GM12875 (cell line): ENCODE measurements around the gene DRC1.

Experiments
- H3K4me3 ChIP-seq: one replicate; pipeline ENCODE4 v1.5.1; 2011; ENCODE audit warnings: low read depth, low read length, control low read depth
- TF ChIP-seq, protein P1 (sequence below): IDR thresholded peaks from 2 replicates; pipeline ENCODE4 v1.5.1; 2011; ENCODE audit warnings: low read depth, mild to moderate bottlenecking, control low read depth, inconsistent platforms, low read length, moderate library complexity, borderline replicate concordance; ENCODE audit not compliant: insufficient read depth

Gene DRC1

DNA sequence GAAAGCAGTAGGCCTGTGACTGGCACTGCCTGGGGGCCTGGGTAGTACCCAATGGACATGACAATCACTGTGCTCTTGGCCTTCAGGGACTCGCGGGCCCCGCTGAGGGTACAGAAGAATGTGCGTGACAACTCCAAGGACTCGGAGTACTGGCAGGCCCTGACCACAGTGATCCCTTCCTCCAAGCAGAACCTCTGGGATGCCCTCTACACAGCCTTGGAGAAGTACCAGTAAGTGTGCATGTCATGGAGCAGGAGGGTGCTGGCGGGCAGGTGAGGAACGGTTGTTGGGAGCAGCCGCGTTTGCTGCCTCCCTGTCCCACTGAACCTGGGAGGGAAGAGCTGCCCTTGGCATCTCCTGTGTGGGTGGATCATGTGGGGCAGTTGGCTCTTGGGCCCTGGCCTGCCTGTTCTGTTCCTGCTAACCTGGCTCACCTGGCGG is 52.9 kb downstream of the DRC1 start:
- H3K4me3 ChIP-seq = no peak overlapping the region

DNA sequence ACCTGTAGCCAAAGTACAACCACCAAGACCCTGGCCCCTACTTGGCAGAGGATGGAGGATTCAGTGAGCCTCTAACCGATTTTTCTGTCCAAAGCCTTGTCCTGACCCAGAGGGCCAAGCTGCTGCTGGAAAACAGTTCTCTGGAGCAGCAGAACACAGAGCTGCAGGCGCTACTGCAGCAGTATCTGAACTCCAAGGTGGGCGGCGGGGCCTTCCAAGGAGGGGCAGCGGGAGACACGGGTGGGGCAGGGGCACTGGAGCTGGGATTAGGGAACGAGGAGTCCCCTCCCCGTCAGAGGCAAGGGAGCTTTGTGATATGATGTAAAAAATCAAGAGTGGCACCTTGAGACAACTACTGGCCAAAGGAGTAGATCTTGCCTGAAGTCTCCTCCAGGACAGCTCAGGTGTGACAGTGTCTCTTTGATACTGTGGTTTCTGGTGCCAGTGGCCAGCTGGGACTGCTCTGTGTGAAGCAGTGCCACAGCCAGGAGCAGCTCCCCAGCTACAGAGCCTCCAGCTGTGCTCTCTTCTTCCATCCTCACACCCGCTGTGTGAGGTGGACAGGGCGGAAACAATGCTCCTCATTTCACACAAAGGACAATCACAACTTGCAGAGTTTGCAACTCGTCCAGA is 53.4 kb downstream of the DRC1 start:
- no peak overlapping the region for H3K4me3 ChIP-seq
- TF ChIP-seq, protein P1, sequence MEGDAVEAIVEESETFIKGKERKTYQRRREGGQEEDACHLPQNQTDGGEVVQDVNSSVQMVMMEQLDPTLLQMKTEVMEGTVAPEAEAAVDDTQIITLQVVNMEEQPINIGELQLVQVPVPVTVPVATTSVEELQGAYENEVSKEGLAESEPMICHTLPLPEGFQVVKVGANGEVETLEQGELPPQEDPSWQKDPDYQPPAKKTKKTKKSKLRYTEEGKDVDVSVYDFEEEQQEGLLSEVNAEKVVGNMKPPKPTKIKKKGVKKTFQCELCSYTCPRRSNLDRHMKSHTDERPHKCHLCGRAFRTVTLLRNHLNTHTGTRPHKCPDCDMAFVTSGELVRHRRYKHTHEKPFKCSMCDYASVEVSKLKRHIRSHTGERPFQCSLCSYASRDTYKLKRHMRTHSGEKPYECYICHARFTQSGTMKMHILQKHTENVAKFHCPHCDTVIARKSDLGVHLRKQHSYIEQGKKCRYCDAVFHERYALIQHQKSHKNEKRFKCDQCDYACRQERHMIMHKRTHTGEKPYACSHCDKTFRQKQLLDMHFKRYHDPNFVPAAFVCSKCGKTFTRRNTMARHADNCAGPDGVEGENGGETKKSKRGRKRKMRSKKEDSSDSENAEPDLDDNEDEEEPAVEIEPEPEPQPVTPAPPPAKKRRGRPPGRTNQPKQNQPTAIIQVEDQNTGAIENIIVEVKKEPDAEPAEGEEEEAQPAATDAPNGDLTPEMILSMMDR = no peak

More for the DNA sequence above, 52.9 kb downstream of the DRC1 start:
- TF ChIP-seq, protein P1 = no peak

DNA sequence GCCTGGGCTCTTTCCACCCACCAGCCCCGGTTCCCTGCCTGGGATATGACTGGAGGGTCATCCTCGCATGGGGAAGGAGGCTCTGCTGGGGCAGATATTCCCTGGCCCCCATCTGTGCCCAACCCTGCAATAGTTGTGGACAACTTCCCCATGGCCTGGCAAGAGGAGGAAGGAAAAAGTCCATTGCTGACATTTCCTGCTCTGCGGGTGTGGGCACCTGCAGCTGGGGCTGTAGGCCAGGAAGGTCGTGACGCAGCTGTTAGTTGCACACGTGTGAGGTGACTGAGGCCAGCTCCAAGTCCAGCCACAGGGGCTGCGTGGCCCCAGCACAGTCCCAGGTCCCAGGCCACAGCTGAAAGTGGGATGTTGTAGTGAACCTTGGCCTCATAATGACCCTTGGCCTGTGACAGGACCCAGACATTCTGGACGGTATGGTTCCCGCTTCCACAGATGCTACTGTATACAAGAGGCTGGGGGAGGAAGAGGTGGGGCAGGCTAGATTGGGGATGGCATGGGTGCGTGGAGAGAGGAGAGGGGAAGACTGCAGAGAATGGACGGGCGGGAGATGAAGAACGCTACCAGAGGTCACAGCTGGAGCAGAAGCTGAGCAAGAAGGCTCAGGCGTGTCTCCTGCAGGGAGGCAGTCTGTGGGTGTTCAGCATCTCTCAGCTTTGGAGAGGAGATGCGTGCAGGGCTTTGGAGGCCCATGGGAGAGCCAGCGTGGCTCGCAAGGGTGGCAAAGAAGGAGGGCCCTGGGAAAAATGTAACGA is 54.1 kb downstream of the DRC1 start:
- no peak overlapping the region for H3K4me3 ChIP-seq
- TF ChIP-seq, protein P1 = no peak

DNA sequence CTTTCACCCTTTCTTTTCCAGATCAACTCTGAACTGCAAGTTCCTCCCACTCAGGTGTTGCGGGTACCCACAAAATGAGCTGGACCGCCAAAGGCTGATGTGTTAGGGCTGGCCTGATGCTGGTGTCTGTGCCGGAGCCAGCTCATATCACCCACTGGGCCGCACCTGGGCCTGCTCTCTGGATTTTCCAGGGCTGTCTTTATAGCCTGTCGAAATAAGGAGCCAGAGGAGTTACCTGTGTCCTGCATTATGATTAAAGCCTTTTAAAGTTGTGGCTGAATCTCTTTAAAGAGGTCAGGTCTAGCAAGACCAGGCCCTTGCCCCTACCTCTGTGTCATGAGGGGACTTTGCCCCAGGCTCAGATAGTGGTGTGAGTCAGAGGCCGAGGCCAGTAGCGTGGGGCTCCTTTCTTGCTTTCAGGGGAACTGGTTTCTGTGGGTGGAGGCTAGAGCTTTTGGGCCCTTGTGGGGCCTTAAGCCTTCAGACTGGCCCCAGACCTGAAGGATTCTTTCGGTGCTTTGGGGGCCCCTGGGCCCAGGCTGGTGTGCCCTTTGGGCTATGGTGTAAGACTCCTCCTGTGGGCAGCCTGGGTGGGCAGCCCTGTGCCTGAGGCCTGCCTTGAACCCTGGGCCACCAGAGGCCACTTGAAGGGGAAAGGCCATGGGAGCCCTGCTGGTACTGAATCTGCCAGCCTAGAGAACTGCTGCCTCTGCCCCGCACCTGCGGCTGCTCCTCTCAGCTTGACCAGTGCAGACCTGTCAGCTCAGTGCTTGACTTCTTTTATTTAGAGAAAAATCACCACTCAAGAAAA is 54.9 kb downstream of the DRC1 start:
- TF ChIP-seq, protein P1 = no peak
- H3K4me3 ChIP-seq = no peak overlapping the region

DNA sequence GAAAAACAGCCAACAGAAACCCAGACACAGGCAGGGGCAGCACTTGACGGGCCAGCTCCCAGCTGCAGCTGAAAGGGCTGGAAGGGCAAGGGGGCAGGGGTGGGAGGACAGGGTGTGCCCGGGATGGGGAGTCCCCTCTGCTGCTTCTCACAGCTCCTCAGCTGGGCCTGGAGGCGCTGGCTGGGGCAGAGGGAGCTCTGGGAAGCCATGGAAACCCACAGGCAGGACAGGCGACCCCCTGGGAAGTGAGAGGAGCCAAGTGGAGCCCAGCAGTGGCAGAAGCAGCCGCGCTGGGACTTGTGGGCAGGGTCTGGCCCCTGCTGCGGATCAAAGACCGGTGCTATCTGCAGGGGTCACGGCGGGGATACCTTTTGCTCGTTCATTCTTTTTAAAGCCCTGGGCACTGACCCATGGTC is 55.5 kb downstream of the DRC1 start:
- no peak overlapping the region for H3K4me3 ChIP-seq
- TF ChIP-seq, protein P1 = no peak

DNA sequence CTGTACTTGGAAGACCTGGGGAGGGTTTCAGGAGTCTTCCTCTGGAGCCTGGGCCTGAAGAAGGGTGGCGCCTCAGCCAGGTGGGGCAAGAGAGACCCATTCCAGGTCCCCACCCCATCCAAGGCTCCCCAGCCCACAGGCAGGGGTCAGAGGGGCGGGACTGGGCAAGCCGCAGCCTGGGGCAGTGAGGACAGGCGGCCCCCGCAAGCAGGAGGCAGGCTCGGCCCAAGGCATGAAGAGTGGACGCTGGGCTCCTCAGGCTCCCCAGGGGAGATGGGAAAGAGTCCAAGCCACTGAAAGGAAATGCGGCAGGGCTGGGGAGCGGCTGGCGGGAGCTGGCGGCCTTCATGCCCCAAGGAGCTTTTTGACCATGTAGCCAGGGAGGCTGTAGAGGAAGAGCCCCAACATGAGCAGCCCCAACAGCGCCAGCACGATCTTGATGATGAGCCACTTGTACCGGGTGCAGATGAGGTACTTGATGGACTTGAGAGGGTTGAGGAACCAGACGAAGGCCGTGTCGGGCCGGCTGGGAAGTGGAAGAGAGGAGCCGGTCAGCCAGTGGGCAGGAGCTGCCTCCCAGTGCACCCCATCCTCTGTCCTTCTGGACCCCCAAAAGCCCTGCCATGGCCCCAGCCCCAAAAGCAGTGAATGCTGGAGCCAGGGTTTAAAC is 56.1 kb downstream of the DRC1 start:
- H3K4me3 ChIP-seq = no peak overlapping the region
- TF ChIP-seq, protein P1 = no peak
